ENCODE results near the gene OTUD4. TPM values are rescaled to one million over a fixed set of nuclear protein-coding genes. Genes with fewer than 3 reads are reported as not detected.

OTUD4 gene
- total and polyA plus RNA-seq, 8 donors = 5.2 to 53.8 (median 12.4) TPM

GRCh38 chr4:145132511-145133098 is 47.8 kb downstream of the OTUD4 start:
- 47 to 58% (median 48%) methylated on average over 5 of the region's 5 CpGs for WGBS, 5 donors
- Histone ChIP-seq H3K27me3 (no peaks in the 10 kb centered on the region), H3K4me1 (peaks cover 5 to 33% (median 17%) of the 10 kb centered on the region in 4 donors), H3K9me3 (no peaks in the 10 kb centered on the region), H3K36me3 (peaks cover 11 to 45% (median 34%) of the 10 kb centered on the region in 4 donors), H3K4me3 (no peak overlapping the region), H3K27ac (peak overlapping the region in 1 of 5 donors; percentile 10)
- TF ChIP-seq CTCF (IDR thresholded peaks at IDR 0.05) = no peak
- intact Hi-C loops (cut with DNase I; ENCODE audit: low total_unique reads) = no loop called here
- DNase-seq = peak in 1 of 2 donors; percentile 36

GRCh38 chr4:145131848-145132247 is 48.5 kb downstream of the OTUD4 start:
- H3K27me3 ChIP-seq = no peaks in the 10 kb centered on the region
- TF ChIP-seq CTCF (IDR thresholded peaks at IDR 0.05) = no peak
- TF ChIP-seq POLR2A (IDR thresholded peaks at IDR 0.05) = no peak
- no peak for TF ChIP-seq EP300 (IDR thresholded peaks at IDR 0.05)
- TF ChIP-seq POLR2AphosphoS5 (IDR thresholded peaks at IDR 0.05) = no peak
- H3K36me3 ChIP-seq = peaks cover 11 to 45% (median 34%) of the 10 kb centered on the region in 4 donors
- DNase-seq = no peak
- H3K27ac ChIP-seq = no peak overlapping the region
- H3K4me3 ChIP-seq = no peak overlapping the region
- whole genome bisulfite sequencing, 5 donors = 88 to 92% (median 91%) methylated on average over 12 of the region's 12 CpGs
- intact Hi-C loops (cut with DNase I; ENCODE audit: low total_unique reads) = no loop called here
- no peaks in the 10 kb centered on the region for H3K9me3 ChIP-seq
- peaks cover 5 to 33% (median 17%) of the 10 kb centered on the region in 4 donors for H3K4me1 ChIP-seq

GRCh38 chr4:145130788-145131399 is 49.5 kb downstream of the OTUD4 start:
- Histone ChIP-seq H3K36me3 (peaks cover 21 to 52% (median 43%) of the 10 kb centered on the region in 4 donors), H3K27me3 (no peaks in the 10 kb centered on the region), H3K9me3 (no peaks in the 10 kb centered on the region), H3K4me1 (peaks cover 5 to 27% (median 17%) of the 10 kb centered on the region in 4 donors), H3K4me3 (no peak overlapping the region), H3K27ac (peak overlapping the region in 1 of 5 donors; percentile 34)
- intact Hi-C loops (cut with DNase I; ENCODE audit: low total_unique reads) = no loop called here
- no peak for DNase-seq
- WGBS, 5 donors = 59 to 71% (median 65%) methylated on average over 2 of the region's 2 CpGs
- TF ChIP-seq EP300 (IDR thresholded peaks at IDR 0.05) (no peak), POLR2AphosphoS5 (IDR thresholded peaks at IDR 0.05) (no peak), CTCF (IDR thresholded peaks at IDR 0.05) (no peak), POLR2A (IDR thresholded peaks at IDR 0.05) (no peak)

GRCh38 chr4:145130130-145130529 is 50.3 kb downstream of the OTUD4 start:
- no peaks in the 10 kb centered on the region for H3K27me3 ChIP-seq
- peaks cover 5 to 23% (median 17%) of the 10 kb centered on the region in 4 donors for H3K4me1 ChIP-seq
- no peak overlapping the region for H3K4me3 ChIP-seq
- H3K36me3 ChIP-seq = peaks cover 29 to 60% (median 51%) of the 10 kb centered on the region in 4 donors
- DNase-seq = no peak
- no peaks in the 10 kb centered on the region for H3K9me3 ChIP-seq
- H3K27ac ChIP-seq = no peak overlapping the region
- intact Hi-C loops (cut with DNase I; ENCODE audit: low total_unique reads) = no loop called here
- TF ChIP-seq POLR2A (IDR thresholded peaks at IDR 0.05) (no peak), CTCF (IDR thresholded peaks at IDR 0.05) (no peak), POLR2AphosphoS5 (IDR thresholded peaks at IDR 0.05) (no peak), EP300 (IDR thresholded peaks at IDR 0.05) (no peak)

Data from stomach (tissue), 9 donors.